ENCODE results near the gene OR10AG1. TPM values are rescaled to one million over a fixed set of nuclear protein-coding genes. Genes with fewer than 3 reads are reported as not detected.

The OR10AG1 gene
- total RNA-seq, result not detected

- no peaks in the 10 kb centered on the region for H3K27me3 Mint-ChIP-seq
- H3K27ac Mint-ChIP-seq, result no peak within 1 kb of the TSS
- intact Hi-C loops (cut with micrococcal nuclease), result no loop called here
- DNase-seq, result no peak
- no peak within 1 kb of the TSS for H3K4me3 Mint-ChIP-seq
- ChIA-PET POLR2A (no interaction called here), CTCF (no interaction called here)
- no peak for ATAC-seq
- no peaks in the 10 kb centered on the region for H3K36me3 Mint-ChIP-seq (ENCODE audit: low read depth)
- TF ChIP-seq CTCF (IDR thresholded peaks at IDR 0.05), result no peak
- peaks cover 10% of the 10 kb centered on the region for H3K9me3 Mint-ChIP-seq
- no peaks in the 10 kb centered on the region for H3K4me1 Mint-ChIP-seq (ENCODE audit: low read depth)
Observed at GRCh38 chr11:55969845-55970244, at the start of gene OR10AG1. TSS of gene OR10AG1 (minus strand) at chr11:55969945. CDS start at chr11:55969907, 38 bp downstream.

GRCh38 chr11:56013805-56014204 lies 44.1 kb upstream of the OR10AG1 start:
- DNase-seq, result no peak
- Mint-ChIP-seq H3K27me3 (no peaks in the 10 kb centered on the region), H3K4me1 (ENCODE audit: low read depth) (no peaks in the 10 kb centered on the region), H3K36me3 (ENCODE audit: low read depth) (no peaks in the 10 kb centered on the region), H3K4me3 (no peak overlapping the region), H3K27ac (no peak overlapping the region), H3K9me3 (peaks cover 12% of the 10 kb centered on the region)
- intact Hi-C loops (cut with micrococcal nuclease), result no loop called here
- ChIA-PET CTCF (no interaction called here), POLR2A (no interaction called here)
- TF ChIP-seq CTCF (IDR thresholded peaks at IDR 0.05), result no peak
- no peak for ATAC-seq

GRCh38 chr11:56010716-56011115 lies 41.0 kb upstream of the OR10AG1 start:
- H3K27me3 Mint-ChIP-seq, result no peaks in the 10 kb centered on the region
- POLR2A ChIA-PET, result no interaction called here
- CTCF ChIA-PET, result no interaction called here

GRCh38 chr11:55994525-55994924 lies 24.8 kb upstream of the OR10AG1 start, which contains the start of gene OR5F1:
TSS of gene OR5F1 (minus strand) at chr11:55994625. CDS start at chr11:55994625, 0 bp downstream.
- ChIA-PET POLR2A (no interaction called here), CTCF (no interaction called here)
- no peaks in the 10 kb centered on the region for H3K36me3 Mint-ChIP-seq (ENCODE audit: low read depth)
- H3K4me3 Mint-ChIP-seq, result no peak within 1 kb of the TSS
- no peak for TF ChIP-seq CTCF (IDR thresholded peaks at IDR 0.05)
- H3K27me3 Mint-ChIP-seq, result no peaks in the 10 kb centered on the region
- H3K27ac Mint-ChIP-seq, result no peak within 1 kb of the TSS
- DNase-seq, result no peak
- no peaks in the 10 kb centered on the region for H3K4me1 Mint-ChIP-seq (ENCODE audit: low read depth)
- peaks cover 17% of the 10 kb centered on the region for H3K9me3 Mint-ChIP-seq
- intact Hi-C loops (cut with micrococcal nuclease), result no loop called here
- no peak for ATAC-seq

More at GRCh38 chr11:56010716-56011115, 41.0 kb upstream of the OR10AG1 start:
- no peak for DNase-seq
- no peak for TF ChIP-seq CTCF (IDR thresholded peaks at IDR 0.05)
- no peak for ATAC-seq
- Mint-ChIP-seq H3K27ac (no peak overlapping the region), H3K36me3 (ENCODE audit: low read depth) (no peaks in the 10 kb centered on the region), H3K4me3 (no peak overlapping the region), H3K4me1 (ENCODE audit: low read depth) (no peaks in the 10 kb centered on the region), H3K9me3 (peaks cover 13% of the 10 kb centered on the region)
- intact Hi-C loops (cut with micrococcal nuclease), result no loop called here

- H3K27me3 Mint-ChIP-seq, result no peaks in the 10 kb centered on the region
- no peak overlapping the region for H3K4me3 Mint-ChIP-seq
- CTCF ChIA-PET, result no interaction called here
- ATAC-seq (no peak), DNase-seq (no peak)
- H3K4me1 Mint-ChIP-seq (ENCODE audit: low read depth), result no peaks in the 10 kb centered on the region
- POLR2A ChIA-PET, result no interaction called here
- intact Hi-C loops (cut with micrococcal nuclease), result no loop called here
- H3K27ac Mint-ChIP-seq, result no peak overlapping the region
- no peaks in the 10 kb centered on the region for H3K36me3 Mint-ChIP-seq (ENCODE audit: low read depth)
- TF ChIP-seq CTCF (IDR thresholded peaks at IDR 0.05), result no peak
- H3K9me3 Mint-ChIP-seq, result peaks cover 9% of the 10 kb centered on the region
Observed at GRCh38 chr11:55970935-55971334, 1.2 kb upstream of the OR10AG1 start.

Data from activated CD8-positive, alpha-beta T cell treated with anti-CD3 and anti-CD28 coated beads for 36 hours (primary cell).